Sigmoid colon (tissue), 7 donors: ENCODE data around the gene PDLIM4. TPM values are rescaled to one million over a fixed set of nuclear protein-coding genes. Genes with fewer than 3 reads are reported as not detected.

Experiments used
- DNase-seq: peaks from one replicate; pipeline ENCODE4 v3.0.0-alpha.2; 2019
- H3K27ac ChIP-seq, 4 donors: fragments of 200-600 bp; sonication (generic); one replicate each; pipeline ENCODE4 v1.5.1; 2016 to 2019; ENCODE audit warnings: mild to moderate bottlenecking in 1 of 4
- H3K27me3 ChIP-seq, 3 donors: fragments of 200-600 bp; sonication (generic); one replicate each; pipeline ENCODE4 v1.5.1; 2019; ENCODE audit warnings: mild to moderate bottlenecking in 1 of 3
- H3K36me3 ChIP-seq, 4 donors: fragments of 200-600 bp; sonication (generic); one replicate each; pipeline ENCODE4 v1.5.1; 2016 to 2019
- H3K4me1 ChIP-seq, 4 donors: fragments of 200-600 bp; sonication (generic); one replicate each; pipeline ENCODE4 v1.5.1; 2017 to 2019
- H3K4me3 ChIP-seq, 4 donors: fragments of 200-600 bp; sonication (generic); one replicate each; pipeline ENCODE4 v1.5.1; 2017 to 2019; ENCODE audit warnings: mild to moderate bottlenecking in 2 of 4, moderate library complexity in 1 of 4
- H3K9me3 ChIP-seq, 4 donors: fragments of 200-600 bp in 3 of 4; sonication (generic) in 3 of 4; one replicate each; pipeline versions ENCODE4 v1.5.1 to v1.6.1; 2013 to 2019
- CTCF ChIP-seq, 4 experiments: fragments of 450-650 bp in 3 of 4; fragments of 200-600 bp in 1 of 4; IDR thresholded peaks; one replicate each; pipeline ENCODE4 v1.5.1; 2016 to 2019; ENCODE audit warnings: antibody characterized with exemption in 4 of 4, mild to moderate bottlenecking in 3 of 4, moderate library complexity in 2 of 4
- EP300 ChIP-seq, 4 donors: sonication (generic); formaldehyde crosslinking; IDR thresholded peaks; one replicate each; pipeline ENCODE4 v1.6.1; 2017; ENCODE audit warnings: antibody characterized with exemption in 4 of 4
- POLR2A ChIP-seq, 2 donors: fragments of 450-650 bp; IDR thresholded peaks; one replicate each; pipeline ENCODE4 v1.6.1; 2016; ENCODE audit warnings: antibody characterized with exemption in 2 of 2, mild to moderate bottlenecking in 2 of 2, moderate library complexity in 2 of 2
- POLR2AphosphoS5 ChIP-seq, 4 donors: sonication (generic); formaldehyde crosslinking; IDR thresholded peaks; one replicate each; pipeline ENCODE4 v1.6.1; 2017; ENCODE audit warnings: antibody characterized with exemption in 4 of 4
- WGBS, 2 donors: extraction: QIAGEN DNeasy Blood & Tissue Kit; methylation state at CpG; one replicate each; pipeline ENCODE4 v1.1.7; 2013; 5-methylcytosine and 5-hydroxymethylcytosine counted together
- intact Hi-C: fragments of 100-400 bp; cut with DNase I; formaldehyde crosslinking; loops from one replicate; pipeline ENCODE4 v1.15.1; 2023
- polyA plus RNA-seq, 3 donors: library from polyadenylated mRNA; stranded (reverse); fragments of 200-250 nt; gene quantifications; one replicate each; pipeline ENCODE4 v1.2.3, GENCODE V29; 2013
- total RNA-seq, 4 donors: library from RNA; depleted of rRNA; stranded (reverse); fragments of >200 nt; gene quantifications; one replicate each; pipeline ENCODE4 v1.1.0, GENCODE V29; 2016
- donor health status: healthy with polysubstance abuse.
- donor health status: Bipolar disorder and iron deficiency.
- donor health status: healthy.

Gene PDLIM4
- total and polyA plus RNA-seq, 7 donors: 2.1 to 133 (median 38.2) TPM

GRCh38 chr5:132210944-132211343 lies 46.6 kb upstream of the PDLIM4 start:
- H3K9me3 ChIP-seq: no peaks in the 10 kb centered on the region
- peaks cover 0 to 26% (median 23%) of the 10 kb centered on the region in 4 donors for H3K4me1 ChIP-seq
- H3K27ac ChIP-seq: no peak overlapping the region
- H3K27me3 ChIP-seq: no peaks in the 10 kb centered on the region
- intact Hi-C loops: no loop called here
- H3K36me3 ChIP-seq: peaks cover 23 to 76% (median 43%) of the 10 kb centered on the region in 4 donors
- WGBS, 2 donors: 98% methylated on average over 1 of the region's 1 CpG
- no peak for TF ChIP-seq EP300 (IDR thresholded peaks at IDR 0.05)
- no peak for TF ChIP-seq POLR2A (IDR thresholded peaks at IDR 0.05)
- no peak for TF ChIP-seq POLR2AphosphoS5 (IDR thresholded peaks at IDR 0.05)
- TF ChIP-seq CTCF (IDR thresholded peaks at IDR 0.05): no peak
- DNase-seq: peak; percentile 13
- no peak overlapping the region for H3K4me3 ChIP-seq

- 65 to 85% methylated on average over 1 of the region's 1 CpG for WGBS, 2 donors
- intact Hi-C loops: no loop called here
- H3K4me1 ChIP-seq: peaks cover 0 to 26% (median 24%) of the 10 kb centered on the region in 4 donors
- TF ChIP-seq EP300 (IDR thresholded peaks at IDR 0.05): no peak
- no peak for TF ChIP-seq CTCF (IDR thresholded peaks at IDR 0.05)
- no peak for TF ChIP-seq POLR2AphosphoS5 (IDR thresholded peaks at IDR 0.05)
- TF ChIP-seq POLR2A (IDR thresholded peaks at IDR 0.05): no peak
- no peaks in the 10 kb centered on the region for H3K27me3 ChIP-seq
- H3K9me3 ChIP-seq: no peaks in the 10 kb centered on the region
- H3K4me3 ChIP-seq: no peak overlapping the region
- peaks cover 23 to 73% (median 45%) of the 10 kb centered on the region in 4 donors for H3K36me3 ChIP-seq
- no peak for DNase-seq
- no peak overlapping the region for H3K27ac ChIP-seq
These were observed 45.7 kb upstream of the PDLIM4 start for GRCh38 chr5:132211787-132212186.

- DNase-seq: peak; percentile 56
- Histone ChIP-seq H3K27me3 (no peaks in the 10 kb centered on the region), H3K27ac (peak overlapping the region in 2 of 4 donors; percentile 89 to 94), H3K36me3 (peaks cover 20 to 70% (median 47%) of the 10 kb centered on the region in 4 donors), H3K9me3 (no peaks in the 10 kb centered on the region), H3K4me3 (no peak overlapping the region), H3K4me1 (peaks cover 0 to 29% (median 25%) of the 10 kb centered on the region in 4 donors)
- intact Hi-C loops: loop anchor here (2.0 kb wide), 1 partner anchor 21 kb away; no protein-coding TSS in a partner anchor
- TF ChIP-seq POLR2AphosphoS5 (IDR thresholded peaks at IDR 0.05): no peak
- no peak for TF ChIP-seq EP300 (IDR thresholded peaks at IDR 0.05)
- no peak for TF ChIP-seq CTCF (IDR thresholded peaks at IDR 0.05)
- TF ChIP-seq POLR2A (IDR thresholded peaks at IDR 0.05): no peak
- WGBS, 2 donors: 94 to 96% methylated on average over 7 of the region's 7 CpGs
These were observed 43.8 kb upstream of the PDLIM4 start for GRCh38 chr5:132213666-132214065.

- TF ChIP-seq EP300 (IDR thresholded peaks at IDR 0.05) (no peak), POLR2AphosphoS5 (IDR thresholded peaks at IDR 0.05) (no peak), POLR2A (IDR thresholded peaks at IDR 0.05) (no peak), CTCF (IDR thresholded peaks at IDR 0.05) (no peak)
- intact Hi-C loops: loop anchor here (2.0 kb wide), 1 partner anchor 22 kb away; no protein-coding TSS in a partner anchor
- 94 to 95% methylated on average over 4 of the region's 4 CpGs for WGBS, 2 donors
- H3K27ac ChIP-seq: peak overlapping the region; percentile 87 to 94 (median 90)
- H3K9me3 ChIP-seq: no peaks in the 10 kb centered on the region
- peaks cover 14 to 61% (median 40%) of the 10 kb centered on the region in 4 donors for H3K36me3 ChIP-seq
- H3K27me3 ChIP-seq: no peaks in the 10 kb centered on the region
- no peak overlapping the region for H3K4me3 ChIP-seq
- peaks cover 0 to 38% (median 30%) of the 10 kb centered on the region in 4 donors for H3K4me1 ChIP-seq
- DNase-seq: peak; percentile 60
These were observed 43.0 kb upstream of the PDLIM4 start for GRCh38 chr5:132214491-132214890.

- peak; percentile 99 for DNase-seq
- intact Hi-C loops: loop anchor here (2.0 kb wide), 1 partner anchor 23 kb away; no protein-coding TSS in a partner anchor
- peaks cover 0 to 46% (median 37%) of the 10 kb centered on the region in 4 donors for H3K4me1 ChIP-seq
These were observed 42.2 kb upstream of the PDLIM4 start for GRCh38 chr5:132215329-132215728.

More at GRCh38 chr5:132215329-132215728, 42.2 kb upstream of the PDLIM4 start:
- TF ChIP-seq CTCF (IDR thresholded peaks at IDR 0.05) (no peak), POLR2A (IDR thresholded peaks at IDR 0.05) (no peak), POLR2AphosphoS5 (IDR thresholded peaks at IDR 0.05) (peak; percentile 53 to 91 (median 82)), EP300 (IDR thresholded peaks at IDR 0.05) (peak in 3 of 4 donors; percentile 29 to 91 (median 80))
- Histone ChIP-seq H3K4me3 (no peak overlapping the region), H3K36me3 (peaks cover 14 to 53% (median 32%) of the 10 kb centered on the region in 4 donors), H3K27ac (peak overlapping the region; percentile 87 to 94 (median 90)), H3K9me3 (no peaks in the 10 kb centered on the region), H3K27me3 (no peaks in the 10 kb centered on the region)
- 46 to 53% methylated on average over 5 of the region's 5 CpGs for WGBS, 2 donors
